ENCODE data around the gene GLI3. TPM values are rescaled to one million over a fixed set of nuclear protein-coding genes. Genes with fewer than 3 reads are reported as not detected.

GLI3 gene
- total and polyA plus RNA-seq, 2 of the 4 experiments (the other 2 are of a cell fraction), result 1.3 to 3.9 TPM

GRCh38 chr7:42059275-42059674, 177.7 kb downstream of the GLI3 start:
- no peak overlapping the region for H3K4ac ChIP-seq (ENCODE audit: low read depth, low read length)
- H2BK120ac ChIP-seq (ENCODE audit: low read depth, low read length), result no peak overlapping the region
- TF ChIP-seq RFX5 (IDR thresholded peaks at IDR 0.05; ENCODE audit: low read depth, low read length) (no peak), FOS (IDR thresholded peaks at IDR 0.05; ENCODE audit: low read depth, low read length) (no peak), CEBPB (IDR thresholded peaks at IDR 0.05; ENCODE audit: low read depth, low read length) (no peak), RAD21 (IDR thresholded peaks at IDR 0.05; ENCODE audit: low read length) (no peak), MAFK (IDR thresholded peaks at IDR 0.05; ENCODE audit: low read depth, low read length) (no peak), POLR2A (IDR thresholded peaks at IDR 0.05; ENCODE audit: low read depth, low read length) (no peak), CHD1 (IDR thresholded peaks at IDR 0.05; ENCODE audit: low read depth, low read length) (no peak), MAZ (IDR thresholded peaks at IDR 0.05; ENCODE audit: borderline replicate concordance, low read depth, low read length) (no peak), CTCF (conservative IDR thresholded peaks at IDR 0.05; ENCODE audit: low read depth, low read length) (no peak), SMC3 (IDR thresholded peaks at IDR 0.05; ENCODE audit: low read depth, low read length) (no peak), USF2 (IDR thresholded peaks at IDR 0.05; ENCODE audit: low read depth, low read length) (no peak), NFE2L2 (IDR thresholded peaks at IDR 0.05; ENCODE audit: low read depth, low read length) (no peak), BHLHE40 (IDR thresholded peaks at IDR 0.05; ENCODE audit: low read depth, low read length) (no peak), ELK1 (IDR thresholded peaks at IDR 0.05; ENCODE audit: borderline replicate concordance, low read depth, low read length) (no peak), RCOR1 (IDR thresholded peaks at IDR 0.05; ENCODE audit: insufficient replicate concordance, low read length) (no peak), MXI1 (IDR thresholded peaks at IDR 0.05; ENCODE audit: borderline replicate concordance, low read depth, low read length) (no peak)
- H3K9me1 ChIP-seq (ENCODE audit: insufficient read depth, low read length), result no peaks in the 10 kb centered on the region; the same call in 1 of the 2 replicates
- BruUV-seq (replicated peaks), result no TSS peak
- H4K20me1 ChIP-seq (ENCODE audit: insufficient read depth, low read length), result no peaks in the 10 kb centered on the region
- H3K27ac ChIP-seq (ENCODE audit: insufficient read depth, low read length), result no peak overlapping the region
- in situ Hi-C loops (cut with MboI; ENCODE audit: low sequenced_read_pairs) (no loop called here), dilution Hi-C loops (cut with HindIII; ENCODE audit: low sequenced_read_pairs, unreplicated experiment) (no loop called here), intact Hi-C loops (cut with micrococcal nuclease) (no loop called here)
- ChIA-PET POLR2A (ENCODE audit: unreplicated experiment) (no interaction called here), CTCF (interaction anchor here (0.9 kb wide), 1 partner anchor 12 kb away, joined by 3 read pairs; no protein-coding TSS in a partner anchor)
- H4K91ac ChIP-seq (ENCODE audit: insufficient read depth, low read depth, low read length), result no peak overlapping the region
- no peak overlapping the region for H3K9ac ChIP-seq (ENCODE audit: low read depth, low read length)
- H3K4me1 ChIP-seq (ENCODE audit: control insufficient read depth, insufficient read depth, low read length), result no peaks in the 10 kb centered on the region
- no peak overlapping the region for H2AFZ ChIP-seq (replicated peaks; ENCODE audit: low read length, poor library complexity)
- no peak overlapping the region for H4K5ac ChIP-seq (ENCODE audit: low read depth, low read length)
- no CpG with 5 or more reads among the region's 2 CpGs for WGBS, 2 experiments (ENCODE audit: extremely low coverage in 2 of 2, insufficient read length in 1 of 2)
- no peaks in the 10 kb centered on the region for H3K27me3 ChIP-seq (ENCODE audit: control insufficient read depth, insufficient read depth, low read length)
- no peaks in the 10 kb centered on the region for H3K9me3 ChIP-seq (ENCODE audit: control insufficient read depth, insufficient read depth, low read length)
- DNase-seq (no peak), ATAC-seq (ENCODE audit: low read depth) (no peak)
- no peak overlapping the region for H3K4me3 ChIP-seq (ENCODE audit: insufficient read depth, low read depth, low read length)
- H2BK20ac ChIP-seq (ENCODE audit: low read depth, low read length), result no peak overlapping the region
- no peak overlapping the region for H3K14ac ChIP-seq (replicated peaks; ENCODE audit: low read depth, low read length)
- no peak overlapping the region for H3K56ac ChIP-seq (ENCODE audit: extremely low read depth, insufficient read depth, low read length)
- no peak overlapping the region for H4K8ac ChIP-seq (ENCODE audit: low read depth in 2 of 2, low read length in 2 of 2)
- H2AK5ac ChIP-seq (ENCODE audit: low read depth, low read length), result no peak overlapping the region
- H3K18ac ChIP-seq (ENCODE audit: low read depth, low read length), result no peak overlapping the region
- no peak overlapping the region for H2BK15ac ChIP-seq (ENCODE audit: low read depth, low read length)
- H3K23ac ChIP-seq (ENCODE audit: low read depth, low read length), result no peak overlapping the region
- H3K36me3 ChIP-seq (ENCODE audit: control insufficient read depth, insufficient read depth, low read length), result no peaks in the 10 kb centered on the region; the same call in 1 of the 2 replicates
- no peaks in the 10 kb centered on the region; a peak in 1 of 4 replicates for H3K79me1 ChIP-seq (ENCODE audit: low read depth in 1 of 2, low read length in 2 of 2)
- no peak overlapping the region for H2BK5ac ChIP-seq (ENCODE audit: low read depth, low read length, poor library complexity, severe bottlenecking)
- H2AK9ac ChIP-seq (replicated peaks; ENCODE audit: low read depth, low read length, poor library complexity), result no peak overlapping the region
- H3K4me2 ChIP-seq (ENCODE audit: low read depth, low read length), result no peak overlapping the region

Data from IMR-90 (cell line).